HEK293T (cell line): ENCODE measurements around the gene RAD50.

ENCODE experiments used
- CTCF ChIA-PET: fragments of 350-600 bp; formaldehyde crosslinking; extraction: SDS; loops from one replicate; lab custom pipeline; 2021; ENCODE audit warnings: antibody characterized with exemption, inconsistent platforms; lab: Yijun Ruan, JAX
- POLR2A ChIA-PET: fragments of 350-600 bp; formaldehyde crosslinking; extraction: SDS; loops from one replicate; lab custom pipeline; 2020; ENCODE audit warnings: antibody characterized with exemption, inconsistent platforms; lab: Yijun Ruan, JAX
- DNase-seq: peaks from one replicate; pipeline ENCODE4 v3.0.0; 2012; ENCODE audit warnings: mixed read lengths; ENCODE audit errors: extremely low spot score
- ARNT ChIP-seq: fragments of 450-650 bp; IDR thresholded peaks from 2 replicates; pipeline ENCODE4 v1.6.1; 2017; ENCODE audit warnings: mild to moderate bottlenecking
- BHLHE40 ChIP-seq: fragments of 450-650 bp; IDR thresholded peaks from 2 replicates; pipeline ENCODE4 v1.6.1; 2016; ENCODE audit warnings: mild to moderate bottlenecking, moderate library complexity, borderline replicate concordance
- CTBP1 ChIP-seq: fragments of 450-650 bp; IDR thresholded peaks from 2 replicates; pipeline ENCODE4 v1.6.1; 2016; ENCODE audit warnings: borderline replicate concordance
- ELF4 ChIP-seq: fragments of 450-650 bp; IDR thresholded peaks from 2 replicates; pipeline ENCODE4 v1.6.1; 2017; ENCODE audit warnings: antibody characterized with exemption
- FOXA1 ChIP-seq: fragments of 450-650 bp; IDR thresholded peaks from 2 replicates; pipeline ENCODE4 v1.6.1; 2016; ENCODE audit warnings: mild to moderate bottlenecking
- FOXK2 ChIP-seq: fragments of 450-650 bp; IDR thresholded peaks from 2 replicates; pipeline ENCODE4 v1.6.1; 2016; ENCODE audit warnings: mild to moderate bottlenecking
- FOXM1 ChIP-seq: fragments of 450-650 bp; IDR thresholded peaks from 2 replicates; pipeline ENCODE4 v1.6.1; 2017; ENCODE audit warnings: mild to moderate bottlenecking, borderline replicate concordance
- HDGF ChIP-seq: fragments of 450-650 bp; IDR thresholded peaks from 2 replicates; pipeline ENCODE4 v1.6.1; 2017; ENCODE audit warnings: antibody characterized with exemption, borderline replicate concordance
- L3MBTL2 ChIP-seq: fragments of 450-650 bp; conservative IDR thresholded peaks from 2 replicates; pipeline ENCODE4 v1.6.1; 2016; ENCODE audit warnings: mild to moderate bottlenecking
- LEF1 ChIP-seq: fragments of 450-650 bp; IDR thresholded peaks from 2 replicates; pipeline ENCODE4 v1.6.1; 2017; ENCODE audit warnings: mild to moderate bottlenecking, borderline replicate concordance
- NFRKB ChIP-seq: fragments of 450-650 bp; IDR thresholded peaks from 2 replicates; pipeline ENCODE4 v1.6.1; 2016; ENCODE audit warnings: mild to moderate bottlenecking, moderate library complexity
- SP1 ChIP-seq: fragments of 450-650 bp; IDR thresholded peaks from 2 replicates; pipeline ENCODE4 v1.6.1; 2017
- SUZ12 ChIP-seq: fragments of 450-650 bp; IDR thresholded peaks from 2 replicates; pipeline ENCODE4 v1.6.1; 2016; ENCODE audit warnings: mild to moderate bottlenecking
- TARDBP ChIP-seq: fragments of 450-650 bp; IDR thresholded peaks from 2 replicates; pipeline ENCODE4 v1.6.1; 2016
- ZNF384 ChIP-seq: fragments of 450-650 bp; IDR thresholded peaks from 2 replicates; pipeline ENCODE4 v1.6.1; 2016
- TF ChIP-seq, protein P1 (sequence below): fragments of 450-650 bp; IDR thresholded peaks from 2 replicates; pipeline ENCODE4 v1.6.1; 2016

The RAD50 gene

DNA sequence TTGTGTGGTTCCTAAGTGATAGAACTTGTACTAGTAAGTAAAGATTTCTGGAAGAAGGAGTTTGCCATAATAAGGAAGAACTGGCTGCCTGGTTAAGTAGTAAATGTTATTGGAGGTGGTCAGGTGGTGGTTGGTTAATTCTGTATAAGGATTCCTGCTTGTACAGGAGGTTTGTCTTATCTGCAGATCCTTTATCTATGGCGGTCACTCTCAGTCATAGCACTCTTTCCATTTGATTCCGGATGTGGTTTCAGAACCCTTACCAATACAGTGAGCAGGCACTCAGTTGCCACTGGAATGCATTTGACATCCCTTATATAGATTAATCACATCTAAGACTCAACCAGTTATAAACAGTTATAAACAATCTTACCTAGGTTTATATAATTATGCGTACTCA is 50.3 kb downstream of the RAD50 start:
- ChIA-PET POLR2A (no interaction called here), CTCF (no interaction called here)
- TF ChIP-seq SP1 (no peak), NFRKB (no peak), HDGF (no peak), FOXK2 (no peak)
- TF ChIP-seq, protein P1, sequence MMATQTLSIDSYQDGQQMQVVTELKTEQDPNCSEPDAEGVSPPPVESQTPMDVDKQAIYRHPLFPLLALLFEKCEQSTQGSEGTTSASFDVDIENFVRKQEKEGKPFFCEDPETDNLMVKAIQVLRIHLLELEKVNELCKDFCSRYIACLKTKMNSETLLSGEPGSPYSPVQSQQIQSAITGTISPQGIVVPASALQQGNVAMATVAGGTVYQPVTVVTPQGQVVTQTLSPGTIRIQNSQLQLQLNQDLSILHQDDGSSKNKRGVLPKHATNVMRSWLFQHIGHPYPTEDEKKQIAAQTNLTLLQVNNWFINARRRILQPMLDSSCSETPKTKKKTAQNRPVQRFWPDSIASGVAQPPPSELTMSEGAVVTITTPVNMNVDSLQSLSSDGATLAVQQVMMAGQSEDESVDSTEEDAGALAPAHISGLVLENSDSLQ: no peak
- DNase-seq: no peak

DNA sequence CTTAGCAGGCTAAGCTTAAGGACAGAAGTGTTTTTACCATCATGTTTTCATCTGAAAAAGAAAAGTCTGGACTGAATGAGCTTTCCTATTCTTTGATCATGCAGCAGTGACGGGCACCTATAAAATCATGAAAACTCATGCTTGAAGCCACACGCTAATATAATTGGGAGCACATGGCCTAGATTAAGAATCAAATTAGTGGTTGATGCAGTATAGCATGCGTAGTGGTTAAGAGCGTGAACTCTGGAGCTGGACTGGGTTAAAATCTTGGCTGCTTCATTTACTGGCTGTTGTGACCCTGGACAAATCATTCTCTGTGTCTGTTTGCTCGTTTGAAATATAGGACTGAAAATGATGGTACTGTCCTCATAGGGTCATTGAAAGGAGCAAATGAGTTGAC is 51.3 kb downstream of the RAD50 start:
- DNase-seq: no peak
- ChIA-PET CTCF (interaction anchor here (0.5 kb wide), 1 partner anchor 96 kb away, joined by 3 read pairs; no protein-coding TSS in a partner anchor), POLR2A (no interaction called here)
- TF ChIP-seq, protein P1: no peak
- TF ChIP-seq FOXK2 (no peak), NFRKB (no peak), SUZ12 (no peak), ZNF384 (no peak), BHLHE40 (no peak), FOXA1 (no peak), TARDBP (no peak), HDGF (no peak), SP1 (no peak), LEF1 (no peak), FOXM1 (no peak), ARNT (no peak)

DNA sequence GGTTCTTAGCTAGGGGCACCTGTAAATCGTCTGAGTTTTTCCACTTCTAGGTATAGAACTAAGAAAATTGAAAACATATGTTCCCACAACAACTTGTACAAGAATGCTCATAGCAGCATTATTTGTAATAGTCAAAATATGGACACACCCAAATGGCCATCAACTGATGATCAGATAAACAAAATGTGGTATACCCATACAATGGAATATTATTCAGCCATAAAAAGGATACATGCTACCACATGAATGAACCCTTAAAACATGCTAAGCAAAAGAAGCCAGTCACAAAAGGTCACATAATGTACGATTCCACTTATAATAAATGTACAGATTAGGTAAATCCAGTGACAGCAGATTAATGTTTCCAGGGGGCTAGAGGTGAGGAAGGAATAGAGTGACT is 55.2 kb downstream of the RAD50 start:
- ChIA-PET CTCF (no interaction called here), POLR2A (no interaction called here)
- DNase-seq: no peak
- TF ChIP-seq ARNT: no peak
- no peak for TF ChIP-seq FOXK2
- TF ChIP-seq FOXM1: no peak
- TF ChIP-seq BHLHE40: no peak
- TF ChIP-seq, protein P1: no peak
- no peak for TF ChIP-seq ELF4
- TF ChIP-seq HDGF: no peak
- no peak for TF ChIP-seq L3MBTL2
- TF ChIP-seq SUZ12: no peak
- no peak for TF ChIP-seq NFRKB
- TF ChIP-seq FOXA1: no peak
- TF ChIP-seq CTBP1: no peak
- TF ChIP-seq ZNF384: no peak
- TF ChIP-seq LEF1: no peak
- no peak for TF ChIP-seq SP1
- no peak for TF ChIP-seq TARDBP

DNA sequence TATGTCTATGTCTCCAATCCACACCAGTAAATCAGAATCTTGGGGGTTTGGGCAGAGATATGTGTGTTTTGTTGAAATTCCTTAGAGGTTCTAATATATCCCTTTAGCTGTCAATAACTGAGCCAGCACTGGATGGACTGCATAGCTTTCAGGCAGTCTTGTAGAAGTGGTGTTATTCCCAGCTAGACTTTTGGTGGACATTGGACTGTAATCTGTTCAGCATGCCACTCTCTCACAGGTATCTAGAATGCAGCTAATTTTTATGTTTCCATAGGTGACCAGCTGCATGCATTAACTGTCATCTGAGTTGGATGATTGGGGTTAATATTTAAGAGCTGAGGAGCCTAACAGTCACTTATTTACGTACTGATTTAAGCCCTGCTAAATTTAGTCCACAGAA is 56.1 kb downstream of the RAD50 start:
- DNase-seq: no peak
- ChIA-PET POLR2A (interaction anchor here (0.6 kb wide), 1 partner anchor 15 kb away, joined by 3 read pairs; no protein-coding TSS in a partner anchor), CTCF (no interaction called here)
- TF ChIP-seq HDGF (no peak), LEF1 (no peak), ARNT (no peak), BHLHE40 (no peak), FOXA1 (no peak), TARDBP (no peak), FOXK2 (no peak), SP1 (no peak), NFRKB (no peak), L3MBTL2 (no peak)
- TF ChIP-seq, protein P1: no peak

DNA sequence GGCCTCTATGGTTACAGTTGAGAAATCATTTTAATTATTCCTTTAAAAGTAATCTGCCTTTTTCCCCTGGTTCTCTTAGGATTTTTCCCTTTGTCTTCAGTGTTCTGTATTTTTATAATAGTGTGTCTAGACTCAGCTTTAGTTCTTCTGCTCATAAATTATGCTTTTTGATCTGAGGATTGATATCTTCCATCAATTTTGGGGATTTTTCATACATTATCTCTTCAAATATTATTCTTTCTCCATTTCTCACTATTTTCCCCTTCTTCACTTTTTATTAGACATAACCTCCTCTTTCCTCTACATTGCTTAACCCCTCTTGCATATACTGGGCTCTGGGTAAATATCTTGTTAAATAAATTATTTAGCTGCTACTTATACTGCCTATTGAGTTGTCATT is 64.9 kb downstream of the RAD50 start:
- TF ChIP-seq FOXK2 (no peak), HDGF (no peak), FOXM1 (no peak), CTBP1 (no peak)
- DNase-seq: no peak
- POLR2A ChIA-PET: no interaction called here
- CTCF ChIA-PET: no interaction called here

DNA sequence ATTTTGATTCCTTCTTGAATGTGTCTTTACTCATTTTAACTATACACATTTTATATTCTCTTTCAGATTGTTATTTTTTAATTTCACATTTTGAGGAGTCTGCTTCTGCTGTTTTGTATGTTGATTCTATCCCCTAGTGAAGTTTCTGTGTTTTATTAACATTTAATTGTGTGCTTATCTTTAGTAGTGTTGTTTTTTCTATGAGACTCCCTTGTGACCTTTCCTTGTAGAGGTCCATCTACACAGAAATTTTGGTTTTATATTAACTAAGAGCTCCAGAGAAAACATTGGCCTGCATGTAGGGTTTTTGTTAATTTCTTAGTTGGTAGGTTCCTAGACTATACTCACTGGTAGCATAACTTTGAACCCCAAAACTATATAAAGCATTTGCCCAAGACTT is 65.8 kb downstream of the RAD50 start:
- no peak for TF ChIP-seq FOXK2
- no peak for TF ChIP-seq ELF4
- TF ChIP-seq TARDBP: no peak
- no peak for TF ChIP-seq ZNF384
- no peak for TF ChIP-seq L3MBTL2
- ChIA-PET POLR2A (no interaction called here), CTCF (no interaction called here)
- no peak for DNase-seq

DNA sequence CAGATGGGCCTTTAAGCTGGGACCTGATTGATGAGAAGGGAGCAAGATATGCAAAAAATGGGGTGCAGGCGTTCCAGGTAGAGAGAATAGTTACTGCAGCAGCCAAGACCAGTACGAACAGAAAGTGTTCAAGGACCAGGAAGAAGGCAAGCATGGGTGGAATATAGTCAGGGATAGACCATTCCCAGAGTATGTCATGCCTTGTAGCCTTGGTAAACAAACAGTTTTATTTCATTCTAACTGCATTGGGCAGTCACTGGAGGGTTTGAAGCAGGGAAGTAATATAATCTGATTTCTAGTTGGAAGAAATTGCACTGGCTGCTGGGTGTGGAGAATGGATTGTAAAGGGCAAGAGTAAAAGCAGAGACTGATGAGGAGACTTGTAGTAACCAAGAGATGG is 70.7 kb downstream of the RAD50 start:
- CTCF ChIA-PET: no interaction called here
- POLR2A ChIA-PET: interaction anchor here (0.6 kb wide), 1 partner anchor 15 kb away, joined by 3 read pairs; no protein-coding TSS in a partner anchor
- TF ChIP-seq HDGF (no peak), FOXA1 (no peak), SP1 (no peak), ZNF384 (no peak), L3MBTL2 (no peak), TARDBP (no peak), ARNT (no peak)
- TF ChIP-seq, protein P1: no peak
- no peak for DNase-seq
